GM12872 (cell line): Measurements from ENCODE around the gene RPH3AL.

Experiments used
- CTCF ChIP-seq: IDR thresholded peaks from 3 replicates; pipeline ENCODE4 v1.5.1; 2011; ENCODE audit warnings: low read depth, mild to moderate bottlenecking, low read length, moderate library complexity; ENCODE audit not compliant: insufficient read depth

Gene RPH3AL

DNA sequence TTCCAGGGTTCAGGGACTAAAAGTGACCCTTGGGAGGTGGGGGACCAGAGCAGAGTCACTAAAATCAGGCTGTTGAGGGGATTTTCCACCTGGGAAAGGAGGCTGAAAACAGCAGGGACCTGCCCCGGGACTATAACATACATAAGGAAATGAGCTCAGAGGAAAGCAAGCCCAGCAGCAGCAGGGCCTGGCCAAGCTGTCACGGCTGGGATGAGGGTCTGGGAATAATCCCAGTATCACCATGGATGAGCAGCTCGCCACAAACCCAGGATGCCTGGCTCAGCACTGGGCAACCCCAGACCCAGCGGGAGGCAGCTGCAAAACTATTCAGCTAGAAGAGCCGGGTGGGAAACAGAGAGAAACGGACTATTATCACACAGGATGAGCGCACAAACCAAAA is 72.4 kb downstream of the RPH3AL start:
- no peak for TF ChIP-seq CTCF

GRCh38 chr17:279776-280175 is 72.8 kb downstream of the RPH3AL start:
- no peak for TF ChIP-seq CTCF

DNA sequence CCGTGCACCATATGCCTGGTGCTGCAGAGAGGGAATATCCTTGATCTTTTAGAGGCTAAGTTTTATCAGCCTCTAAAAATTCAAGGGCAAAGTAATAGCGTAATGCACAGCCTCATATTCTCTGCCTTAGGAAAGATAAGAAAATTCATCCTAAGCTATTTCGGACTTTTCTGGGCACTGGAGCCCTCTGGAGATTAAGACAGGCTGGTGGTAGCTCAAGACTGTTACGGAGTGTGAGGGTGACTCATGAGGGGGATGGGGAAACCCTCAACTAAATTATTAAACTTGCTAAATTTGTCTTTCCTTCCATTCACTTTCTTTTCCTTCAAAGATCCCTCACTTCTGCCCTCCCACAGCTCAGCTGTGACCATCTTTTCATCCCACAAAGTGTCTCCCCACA is 73.3 kb downstream of the RPH3AL start:
- no peak for TF ChIP-seq CTCF

DNA sequence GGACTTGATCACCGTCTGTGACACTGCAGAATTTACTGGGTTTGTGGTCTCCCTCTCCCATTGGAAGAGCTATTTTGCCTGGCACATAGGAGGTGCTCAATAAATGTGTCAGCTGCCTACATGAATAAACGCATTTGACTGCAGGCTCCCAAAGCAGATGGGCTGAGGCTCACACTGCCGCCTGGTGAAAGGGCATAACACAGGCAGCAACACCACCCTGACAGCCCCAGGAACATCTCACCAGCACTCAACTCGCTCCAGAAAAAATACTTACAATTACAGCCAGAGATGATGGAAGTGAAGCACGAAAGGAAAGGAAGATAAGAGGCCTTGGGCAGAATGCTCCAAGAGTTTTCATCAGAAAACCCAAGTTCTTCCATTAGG is 73.9 kb downstream of the RPH3AL start:
- no peak for TF ChIP-seq CTCF

GRCh38 chr17:278055-278675 is 74.4 kb downstream of the RPH3AL start:
- TF ChIP-seq CTCF, result no peak

DNA sequence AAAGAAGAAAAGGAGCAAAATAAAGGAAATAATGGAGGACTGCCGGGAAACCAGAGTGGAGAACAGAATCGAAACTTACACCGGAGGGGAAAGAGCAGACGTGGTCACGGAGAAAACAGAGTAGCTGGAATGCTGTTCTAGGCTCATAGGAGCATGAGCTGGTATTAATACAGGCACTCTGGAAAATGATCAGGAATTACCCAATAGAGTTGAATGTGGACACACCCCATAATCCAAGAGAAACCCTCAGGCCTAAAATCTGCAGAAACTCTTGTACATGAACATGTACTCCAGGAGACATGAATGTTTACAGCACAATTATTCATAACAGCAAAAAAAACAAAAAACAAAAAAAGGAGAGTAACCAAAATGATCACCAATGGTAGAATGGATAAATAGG is 77.7 kb downstream of the RPH3AL start:
- no peak for TF ChIP-seq CTCF

DNA sequence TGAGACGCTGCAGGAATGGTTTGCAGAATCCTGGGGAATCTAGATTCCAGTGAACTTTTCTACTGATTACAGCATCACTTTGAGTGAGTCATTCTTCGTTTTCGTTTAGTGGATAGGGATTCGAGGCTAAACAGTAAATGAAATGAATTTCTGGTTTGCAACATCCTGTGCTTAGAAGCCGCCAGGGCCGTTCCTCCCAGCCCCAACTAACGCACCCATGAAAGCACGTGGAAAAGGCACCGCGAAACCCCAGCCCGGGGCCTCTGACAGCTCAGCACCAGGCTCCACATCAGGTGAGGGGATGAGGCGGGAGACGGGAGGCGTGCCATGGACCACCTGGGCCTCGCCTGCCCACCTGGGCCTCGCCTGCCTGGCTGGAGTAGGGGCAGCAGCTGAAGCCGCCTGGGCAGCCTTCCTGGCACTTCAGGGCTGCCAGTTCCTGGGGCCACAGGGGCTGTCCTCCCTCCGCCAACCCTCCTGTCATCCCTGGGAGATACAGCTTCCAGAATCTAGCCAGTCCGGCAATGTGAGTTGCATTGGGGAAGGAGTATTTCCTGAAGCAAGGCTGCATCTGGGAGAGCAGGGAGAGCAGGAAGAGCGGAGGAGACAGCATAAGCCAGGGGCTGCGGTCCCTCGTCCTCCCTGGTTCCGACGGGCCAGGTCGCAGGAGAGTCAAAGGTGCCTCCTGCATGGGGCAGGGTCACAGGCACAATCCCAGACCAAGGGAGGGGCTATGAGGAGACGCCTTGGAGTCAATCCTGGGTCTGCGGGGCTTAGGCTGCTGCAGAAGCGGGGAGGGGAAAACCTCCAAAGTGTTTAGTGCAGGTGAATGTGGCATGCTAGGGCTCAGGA is 78.4 kb downstream of the RPH3AL start:
- TF ChIP-seq CTCF, result no peak
